ENCODE results near the gene PSORS1C1. TPM values are rescaled to one million over a fixed set of nuclear protein-coding genes. Genes with fewer than 3 reads are reported as not detected.

PSORS1C1 gene
- total RNA-seq, 1 donor from 2014 or later = 10.5 TPM

DNA sequence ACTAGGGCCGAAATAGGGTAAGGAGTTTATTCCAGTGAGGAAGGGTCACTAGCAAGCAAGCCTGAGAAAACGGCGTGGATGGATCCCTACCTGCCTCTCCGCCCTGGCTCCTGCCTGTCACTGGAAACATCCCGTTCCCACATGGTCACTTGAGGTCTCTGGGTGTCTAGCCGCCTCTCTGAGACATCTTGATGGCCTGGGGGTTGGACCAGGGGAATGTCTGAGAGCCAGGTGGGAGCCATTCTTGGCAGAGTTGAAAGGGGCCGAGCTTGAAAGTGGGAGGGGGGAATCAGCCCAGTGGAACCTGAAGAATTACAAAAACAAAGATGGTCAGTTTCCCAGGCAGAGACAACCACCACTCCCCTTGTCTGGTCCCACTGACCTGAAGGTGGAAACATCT lies 42.0 kb downstream of the PSORS1C1 start:
- intact Hi-C loops (cut with DNase I) = no loop called here
- Histone ChIP-seq H3K9me3 (no peaks in the 10 kb centered on the region), H3K27ac (no peak overlapping the region), H3K36me3 (peaks cover 6% of the 10 kb centered on the region), H3K4me1 (peaks cover 17% of the 10 kb centered on the region), H3K4me3 (no peak overlapping the region), H3K27me3 (ENCODE audit: low read depth) (no peaks in the 10 kb centered on the region)
- no peak for TF ChIP-seq CTCF (IDR thresholded peaks at IDR 0.05)
- ATAC-seq (no peak), DNase-seq (no peak)

DNA sequence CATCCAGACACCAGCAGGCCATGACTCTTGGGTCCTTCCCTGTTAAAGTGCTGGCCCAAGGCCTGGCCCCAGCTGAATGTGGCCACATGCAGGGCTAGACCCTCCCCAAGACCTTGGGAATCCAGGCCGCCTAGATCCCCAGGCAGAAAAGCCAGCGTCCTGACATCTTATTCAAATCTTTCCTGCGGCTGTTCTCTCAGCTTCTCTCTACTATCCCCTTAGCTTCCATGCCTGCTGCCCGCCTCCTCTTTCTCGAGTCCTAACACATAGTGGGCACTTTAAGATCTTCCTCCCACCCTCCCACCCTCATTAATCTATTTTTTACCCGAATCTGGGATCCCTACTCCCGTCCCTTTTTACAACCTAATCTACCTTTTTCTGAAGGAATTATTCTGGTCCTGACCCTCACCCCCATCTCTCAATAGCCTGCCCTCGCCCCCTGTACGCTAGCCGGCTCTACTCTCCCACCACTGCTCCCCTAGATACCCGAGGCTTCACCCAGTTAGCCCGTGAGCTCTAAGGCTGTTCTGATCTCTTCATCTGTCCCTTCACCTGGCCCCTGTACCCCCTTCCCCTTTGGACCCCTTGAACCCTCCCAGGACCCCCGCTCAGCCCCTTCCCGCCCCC lies 43.0 kb downstream of the PSORS1C1 start, which contains the start of gene CCHCR1:
Gene CCHCR1, minus strand, starts transcription at position 290 of the 627 bp plus-strand sequence. Its CDS starts 202 bp downstream, at position 88.
- intact Hi-C loops (cut with DNase I) = no loop called here
- H3K4me1 ChIP-seq = peaks cover 17% of the 10 kb centered on the region
- no peak for DNase-seq
- peak within 1 kb of the TSS; percentile 80 for H3K4me3 ChIP-seq
- H3K36me3 ChIP-seq = peaks cover 6% of the 10 kb centered on the region
- peak; percentile 39 to 44 for ATAC-seq
- TF ChIP-seq CTCF (IDR thresholded peaks at IDR 0.05) = no peak
- H3K27me3 ChIP-seq (ENCODE audit: low read depth) = no peaks in the 10 kb centered on the region
- no peaks in the 10 kb centered on the region for H3K9me3 ChIP-seq
- H3K27ac ChIP-seq = peak within 1 kb of the TSS; percentile 59

DNA sequence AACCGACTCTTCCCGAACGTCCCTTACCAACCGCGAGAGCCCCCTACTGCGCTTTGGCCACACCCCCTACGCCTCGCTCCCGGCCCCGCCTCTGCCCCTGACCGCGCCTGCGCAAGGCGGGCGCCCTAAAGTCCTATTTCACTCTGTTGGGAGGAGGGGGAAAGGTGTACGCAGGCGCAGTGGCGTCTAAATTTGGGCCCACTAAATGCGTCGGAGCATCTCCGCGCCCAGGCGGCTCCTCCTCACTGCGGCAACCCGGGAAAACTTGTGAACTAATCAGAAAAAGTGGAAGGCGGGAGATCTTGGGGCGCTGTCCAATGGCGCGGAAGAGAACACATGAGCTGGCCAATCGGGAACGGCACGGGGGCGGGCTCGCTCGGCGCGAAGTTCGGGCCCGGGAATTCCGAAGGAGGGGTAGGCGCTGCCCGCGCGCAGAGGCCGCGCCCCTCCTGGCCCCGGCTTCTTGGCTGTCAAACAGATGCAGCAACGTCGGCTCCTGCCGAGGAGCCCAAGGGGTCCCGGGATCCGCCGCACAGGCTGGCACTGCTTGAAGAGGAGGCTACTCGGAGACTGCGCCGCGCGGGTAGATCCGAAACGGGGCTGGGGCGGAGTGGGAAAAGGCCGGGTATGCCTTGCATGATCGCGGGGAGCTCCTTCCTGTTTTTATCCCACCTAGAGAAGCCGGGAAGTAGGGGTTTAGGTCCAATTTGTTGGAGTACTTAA lies 43.7 kb downstream of the PSORS1C1 start, which contains the start of gene TCF19:
Gene TCF19, plus strand, starts transcription at position 450 of the 723 bp plus-strand sequence. CDS start 881 bp downstream, outside the sequence.
- intact Hi-C loops (cut with DNase I) = no loop called here
- Histone ChIP-seq H3K4me1 (peaks cover 17% of the 10 kb centered on the region), H3K27me3 (ENCODE audit: low read depth) (no peaks in the 10 kb centered on the region), H3K27ac (peak within 1 kb of the TSS; percentile 59), H3K4me3 (peak within 1 kb of the TSS; percentile 80), H3K36me3 (peaks cover 6% of the 10 kb centered on the region), H3K9me3 (no peaks in the 10 kb centered on the region)
- no peak for TF ChIP-seq CTCF (IDR thresholded peaks at IDR 0.05)
- peak; percentile 99 for DNase-seq
- ATAC-seq = peak; percentile 96 to 98

- Histone ChIP-seq H3K27me3 (ENCODE audit: low read depth) (no peaks in the 10 kb centered on the region), H3K9me3 (no peaks in the 10 kb centered on the region), H3K36me3 (peaks cover 6% of the 10 kb centered on the region), H3K4me3 (peak overlapping the region; percentile 80), H3K4me1 (peaks cover 17% of the 10 kb centered on the region), H3K27ac (no peak overlapping the region)
- intact Hi-C loops (cut with DNase I) = no loop called here
- no peak for TF ChIP-seq CTCF (IDR thresholded peaks at IDR 0.05)
- ATAC-seq (peak in 1 of 2 donors; percentile 1), DNase-seq (no peak)
These were observed 44.6 kb downstream of the PSORS1C1 start for GRCh38 chr6:31158863-31159855.
